Islet precursor cell (in vitro differentiated cells): ENCODE data around the gene FREY1.
A peak's percentile ranks its signal among the peaks of the same experiment; 100 is the strongest.
"Not testable (repeated sequence)": the region's sequence is repeated elsewhere in the genome, so short reads cannot be mapped to it uniquely, and the experiment has no call there.

ENCODE experiments used
- DNase-seq: peaks from one replicate; pipeline ENCODE4 v3.0.0-alpha.2; 2018

The FREY1 gene

DNA sequence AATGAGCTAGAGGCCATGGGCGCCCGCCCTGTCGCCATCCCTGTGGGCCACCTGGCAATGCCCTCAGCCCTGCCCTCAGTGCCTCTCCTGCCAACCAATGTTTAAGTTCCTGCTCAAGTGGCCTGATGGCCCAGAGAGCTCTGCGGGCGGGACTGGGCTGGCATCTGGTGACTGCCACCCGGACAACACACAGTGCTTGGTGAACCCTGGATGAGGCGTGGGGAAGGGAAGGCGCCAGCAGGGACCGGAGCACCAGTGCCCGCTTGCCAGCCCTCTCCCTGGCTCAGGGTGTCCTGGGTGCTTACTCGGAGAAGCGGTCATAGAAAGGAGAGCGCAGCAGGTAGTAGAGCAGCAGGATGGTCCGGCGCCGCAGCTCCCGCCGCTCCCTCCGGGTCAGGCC lies 6.4 kb upstream of the FREY1 start:
- no peak for DNase-seq

DNA sequence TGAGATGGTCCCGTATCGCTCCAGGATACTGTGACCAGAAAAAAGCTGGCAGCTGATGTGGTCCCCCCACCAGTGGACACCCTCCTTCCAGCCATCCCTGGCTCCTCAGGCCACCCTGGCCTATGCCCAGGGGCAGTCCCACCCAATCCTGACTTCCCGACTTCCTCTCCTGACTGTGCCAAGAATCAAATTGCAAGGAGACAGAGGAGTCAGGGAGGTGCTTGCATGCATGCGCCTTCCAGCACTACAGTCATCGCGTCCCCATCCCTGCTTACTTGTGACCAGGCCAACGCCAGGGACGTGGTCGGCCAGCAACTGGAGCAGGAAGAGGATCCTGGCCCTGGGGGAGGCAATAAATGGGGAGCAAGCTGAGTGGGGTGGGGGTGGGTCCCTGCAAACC lies 3.6 kb upstream of the FREY1 start:
- DNase-seq, result no peak

DNA sequence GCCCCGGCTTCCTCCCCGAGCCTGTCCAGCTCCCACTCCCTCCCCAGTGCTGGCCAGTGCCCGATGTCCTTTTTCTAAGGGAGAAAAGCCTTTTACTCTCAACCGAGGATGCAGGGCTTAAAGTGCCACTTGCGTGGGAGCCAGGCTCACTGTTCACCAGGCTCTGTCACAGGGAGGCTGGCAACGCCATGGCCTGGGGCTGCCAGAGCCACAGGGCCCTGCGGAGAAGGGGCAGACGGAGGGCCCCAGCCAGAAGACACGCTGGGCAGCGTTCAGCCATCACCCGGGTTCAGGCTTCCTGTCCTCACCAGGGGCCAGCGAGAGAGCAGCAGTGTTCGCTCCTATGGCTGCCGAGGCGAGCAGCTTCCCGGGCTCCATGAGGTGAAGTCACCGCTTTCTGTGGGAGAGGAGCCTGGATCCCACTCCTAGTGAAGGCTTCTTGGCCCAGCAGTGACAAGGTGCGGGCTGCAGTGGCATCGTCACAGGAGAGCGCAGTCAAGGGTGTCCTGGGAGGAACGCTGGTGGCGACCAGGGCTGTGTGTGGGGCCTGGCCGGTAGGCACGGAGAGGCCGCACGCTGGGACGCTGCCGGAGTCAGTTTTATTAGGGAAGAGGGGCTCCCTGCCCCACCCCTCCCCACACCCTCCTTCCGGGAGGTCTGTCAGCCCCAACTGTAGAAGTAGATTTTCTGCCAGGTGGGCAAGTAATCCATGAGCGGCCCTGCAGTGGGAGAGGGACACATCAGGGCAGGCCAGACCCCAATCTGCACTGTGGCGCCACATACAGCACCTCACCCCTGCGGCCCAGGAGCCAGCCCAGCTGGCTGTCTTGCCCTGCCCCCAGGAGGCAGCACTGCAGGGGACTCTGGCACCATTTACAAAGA lies 2.8 kb upstream of the FREY1 start:
- DNase-seq, result no peak

DNA sequence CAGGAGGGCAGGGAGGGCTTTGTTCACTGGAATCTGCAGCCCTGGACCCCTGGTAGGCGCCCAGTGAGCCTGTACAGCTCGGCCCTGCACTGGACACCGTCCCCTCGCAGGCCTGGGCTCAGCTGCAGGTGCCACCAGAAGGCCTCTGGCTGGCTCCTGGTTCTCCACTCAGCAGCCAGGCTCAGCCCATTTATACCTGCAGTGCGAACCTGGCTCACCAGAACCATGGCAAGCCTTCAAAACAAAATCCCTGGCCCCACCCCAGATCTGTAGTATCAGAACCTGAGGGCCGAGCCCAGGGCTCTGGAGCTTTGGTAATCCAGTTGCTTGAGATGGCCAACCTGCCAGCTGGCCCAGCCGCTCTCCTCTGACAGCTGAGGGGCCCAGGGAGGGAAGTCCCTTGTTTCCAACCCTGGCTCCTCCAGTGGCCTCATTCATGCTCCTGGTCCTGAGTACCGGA lies 870 bp upstream of the FREY1 start:
- no peak for DNase-seq

DNA sequence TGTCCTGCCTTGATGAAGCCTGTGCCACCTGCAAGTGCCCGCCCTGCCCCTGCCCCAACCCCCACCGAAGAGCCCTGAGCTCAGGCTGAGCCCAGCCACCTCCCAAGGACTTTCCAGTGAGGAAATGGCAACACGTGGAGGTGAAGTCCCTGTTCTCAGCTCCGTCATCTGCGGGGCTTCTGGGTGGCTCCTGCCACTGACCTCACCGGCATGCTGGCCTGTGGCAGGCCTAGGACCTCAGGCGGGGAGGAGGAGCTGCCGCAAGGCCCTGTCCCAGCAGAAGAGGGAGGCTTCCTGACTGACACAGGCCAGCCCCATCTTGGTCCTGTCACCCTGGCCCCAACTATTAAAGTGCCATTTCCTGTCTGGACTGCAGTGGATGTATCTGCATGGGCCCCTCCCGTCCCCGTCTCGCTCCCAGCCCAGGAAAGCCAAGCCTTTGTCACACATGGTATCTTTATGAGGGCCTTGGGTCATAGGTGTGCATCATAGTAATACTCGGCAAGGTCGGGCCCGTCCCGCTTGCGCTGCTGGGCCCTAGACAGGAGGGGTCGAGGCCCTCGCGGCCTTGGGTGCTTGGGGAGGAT lies 882 bp downstream of the FREY1 start:
- DNase-seq, result no peak

DNA sequence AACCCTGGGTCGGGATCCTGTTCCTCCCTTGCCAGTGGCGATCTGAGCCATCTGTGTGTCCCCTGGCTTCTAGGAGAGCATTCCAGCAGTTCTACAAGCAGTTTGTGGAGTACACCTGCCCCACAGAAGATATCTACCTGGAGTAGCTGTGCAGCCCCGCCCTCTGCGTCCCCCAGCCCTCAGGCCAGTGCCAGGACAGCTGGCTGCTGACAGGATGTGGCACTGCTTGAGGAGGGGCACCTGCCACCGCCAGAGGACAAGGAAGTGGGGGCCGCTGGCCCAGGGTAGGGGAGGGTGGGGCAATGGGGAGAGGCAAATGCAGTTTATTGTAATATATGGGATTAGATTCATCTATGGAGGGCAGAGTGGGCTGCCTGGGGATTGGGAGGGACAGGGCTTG lies 1.5 kb downstream of the FREY1 start:
- DNase-seq, result not testable (repeated sequence)

DNA sequence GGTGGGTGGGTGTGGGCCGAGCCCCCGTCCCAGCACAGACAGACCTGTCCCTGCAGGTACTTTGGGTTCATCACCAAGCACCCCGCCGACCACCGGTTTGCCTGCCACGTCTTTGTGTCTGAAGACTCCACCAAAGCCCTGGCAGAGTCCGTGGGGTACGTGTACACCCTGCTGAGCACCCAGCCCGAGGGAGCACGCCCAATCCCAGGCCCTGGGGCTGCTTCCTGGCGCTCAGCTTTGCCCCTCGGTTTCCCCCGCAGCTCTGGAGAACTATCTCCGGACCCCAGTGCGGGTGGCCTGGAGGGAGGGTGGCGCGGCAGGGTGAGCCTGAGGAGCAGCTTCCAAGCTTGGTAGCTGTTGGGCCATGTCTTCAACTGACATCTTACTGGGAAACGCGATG lies 2.0 kb downstream of the FREY1 start:
- DNase-seq, result no peak

DNA sequence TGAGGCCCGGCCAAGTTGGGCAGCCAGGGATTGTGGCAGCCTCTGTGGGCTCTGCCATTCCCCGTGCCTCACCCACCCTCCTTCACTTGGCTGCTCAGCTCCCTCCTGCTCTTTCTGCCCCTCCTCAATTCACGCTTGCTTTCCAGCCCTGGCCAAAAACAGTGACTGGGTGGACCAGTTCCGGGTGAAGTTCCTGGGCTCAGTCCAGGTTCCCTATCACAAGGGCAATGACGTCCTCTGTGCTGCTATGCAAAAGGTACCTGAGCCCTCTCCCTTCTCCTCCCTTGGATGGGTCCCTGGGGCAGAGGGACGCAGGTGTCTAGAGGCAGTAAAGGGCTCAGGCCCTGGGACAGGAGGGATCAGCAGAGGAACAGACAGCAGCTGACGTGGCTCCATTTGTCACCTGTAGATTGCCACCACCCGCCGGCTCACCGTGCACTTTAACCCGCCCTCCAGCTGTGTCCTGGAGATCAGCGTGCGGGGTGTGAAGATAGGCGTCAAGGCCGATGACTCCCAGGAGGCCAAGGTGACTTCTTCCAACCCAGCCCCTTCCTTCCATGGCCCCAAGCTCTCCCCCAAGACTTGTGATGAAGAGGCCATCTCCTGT lies 2.7 kb downstream of the FREY1 start:
- DNase-seq, result no peak

DNA sequence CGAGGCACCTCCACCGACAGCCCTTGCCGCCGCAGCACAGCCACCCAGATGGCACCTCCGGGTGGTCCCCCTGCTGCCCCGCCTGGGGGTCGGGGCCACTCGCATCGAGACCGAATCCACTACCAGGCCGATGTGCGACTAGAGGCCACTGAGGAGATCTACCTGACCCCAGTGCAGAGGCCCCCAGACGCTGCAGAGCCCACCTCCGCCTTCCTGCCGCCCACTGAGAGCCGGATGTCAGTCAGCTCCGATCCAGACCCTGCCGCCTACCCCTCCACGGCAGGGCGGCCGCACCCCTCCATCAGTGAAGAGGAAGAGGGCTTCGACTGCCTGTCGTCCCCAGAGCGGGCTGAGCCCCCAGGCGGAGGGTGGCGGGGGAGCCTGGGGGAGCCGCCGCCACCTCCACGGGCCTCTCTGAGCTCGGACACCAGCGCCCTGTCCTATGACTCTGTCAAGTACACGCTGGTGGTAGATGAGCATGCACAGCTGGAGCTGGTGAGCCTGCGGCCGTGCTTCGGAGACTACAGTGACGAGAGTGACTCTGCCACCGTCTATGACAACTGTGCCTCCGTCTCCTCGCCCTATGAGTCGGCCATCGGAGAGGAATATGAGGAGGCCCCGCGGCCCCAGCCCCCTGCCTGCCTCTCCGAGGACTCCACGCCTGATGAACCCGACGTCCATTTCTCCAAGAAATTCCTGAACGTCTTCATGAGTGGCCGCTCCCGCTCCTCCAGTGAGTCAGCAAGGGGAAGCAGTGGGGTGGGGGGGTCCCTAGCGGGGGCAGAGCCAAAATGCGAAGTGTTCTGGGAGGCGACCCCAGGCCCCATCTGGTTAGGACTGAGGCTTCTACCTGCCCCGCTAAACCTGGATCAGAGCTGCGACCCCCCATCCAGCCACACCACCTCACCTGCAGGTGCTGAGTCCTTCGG lies 4.4 kb downstream of the FREY1 start:
- no peak for DNase-seq

DNA sequence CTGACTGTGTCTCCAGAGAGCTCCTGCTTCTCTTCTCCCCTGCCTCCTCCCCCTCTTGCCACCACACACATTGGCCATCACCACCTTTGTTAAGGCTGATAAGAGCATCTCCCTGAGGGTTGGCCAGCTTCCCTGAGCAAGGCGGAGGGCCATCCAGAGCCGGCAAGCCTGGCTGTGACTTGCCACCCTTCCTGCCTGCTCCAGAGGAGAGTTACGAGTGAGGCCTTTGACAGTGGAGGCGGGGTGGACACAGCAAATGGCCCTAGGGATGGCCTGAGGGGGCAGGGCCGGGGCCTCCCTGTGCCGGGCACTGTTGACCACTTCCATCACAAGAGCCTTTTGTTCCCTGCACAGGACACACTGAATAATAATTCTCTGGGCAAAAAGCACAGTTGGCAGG lies 5.4 kb downstream of the FREY1 start:
- DNase-seq, result no peak

DNA sequence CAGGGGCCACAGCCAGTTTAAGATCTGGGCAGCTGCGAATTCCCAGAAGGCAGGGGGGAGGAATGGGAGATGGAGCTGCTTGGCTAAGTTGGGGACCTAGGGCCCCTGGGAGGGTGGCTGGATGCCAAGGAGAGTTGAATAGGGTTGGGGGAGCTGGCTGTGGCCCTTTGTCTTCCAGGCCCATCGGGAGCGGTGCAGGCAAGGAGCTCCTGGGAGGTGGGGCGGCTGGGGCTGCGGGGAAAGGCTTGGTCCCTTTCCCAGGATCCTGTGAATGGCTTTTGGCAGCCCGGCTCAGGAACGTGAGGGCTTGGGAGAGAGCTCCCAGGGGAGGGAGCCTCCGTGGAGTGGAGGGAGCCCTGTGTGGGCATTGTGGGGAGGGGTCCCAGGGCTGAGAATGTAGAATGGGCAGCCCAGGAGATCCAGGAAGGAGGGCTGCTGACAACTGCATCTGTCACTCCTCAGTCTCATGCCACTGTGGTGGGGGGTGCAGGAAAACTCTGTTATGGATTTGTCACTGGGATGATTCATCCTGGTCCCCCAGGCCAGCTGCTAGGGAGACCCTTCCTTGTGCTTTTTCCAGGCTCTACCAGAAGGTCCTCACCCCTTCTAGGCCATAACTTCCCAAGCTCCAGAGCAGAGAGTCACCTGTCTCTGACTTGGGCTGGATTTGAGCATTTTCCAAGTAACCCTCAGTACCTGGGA lies 6.0 kb downstream of the FREY1 start:
- DNase-seq, result no peak

DNA sequence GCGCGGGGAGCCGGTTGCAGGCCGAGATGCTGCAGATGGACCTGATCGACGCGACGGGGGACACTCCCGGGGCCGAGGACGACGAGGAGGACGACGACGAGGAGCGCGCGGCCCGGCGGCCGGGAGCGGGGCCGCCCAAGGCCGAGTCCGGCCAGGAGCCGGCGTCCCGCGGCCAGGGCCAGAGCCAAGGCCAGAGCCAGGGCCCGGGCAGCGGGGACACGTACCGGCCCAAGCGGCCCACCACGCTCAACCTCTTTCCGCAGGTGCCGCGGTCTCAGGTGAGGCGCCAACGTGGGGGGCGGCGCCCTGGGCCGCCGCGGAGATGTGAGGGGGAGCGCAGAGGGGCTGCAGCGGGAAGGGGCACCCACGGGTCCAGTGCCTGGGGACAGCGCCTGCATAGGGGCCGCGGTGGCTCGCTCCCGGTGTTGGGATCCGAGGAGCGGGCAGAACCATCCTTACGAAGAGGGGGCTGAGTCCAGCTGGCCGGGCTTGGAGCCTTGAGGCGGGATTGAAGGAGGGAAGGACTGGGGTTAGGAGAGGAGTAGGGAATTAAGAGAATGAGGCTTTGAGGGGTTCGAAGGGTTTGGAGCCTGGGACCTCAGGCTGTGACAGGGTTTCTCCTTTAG lies 6.8 kb downstream of the FREY1 start:
- not testable (repeated sequence) for DNase-seq

DNA sequence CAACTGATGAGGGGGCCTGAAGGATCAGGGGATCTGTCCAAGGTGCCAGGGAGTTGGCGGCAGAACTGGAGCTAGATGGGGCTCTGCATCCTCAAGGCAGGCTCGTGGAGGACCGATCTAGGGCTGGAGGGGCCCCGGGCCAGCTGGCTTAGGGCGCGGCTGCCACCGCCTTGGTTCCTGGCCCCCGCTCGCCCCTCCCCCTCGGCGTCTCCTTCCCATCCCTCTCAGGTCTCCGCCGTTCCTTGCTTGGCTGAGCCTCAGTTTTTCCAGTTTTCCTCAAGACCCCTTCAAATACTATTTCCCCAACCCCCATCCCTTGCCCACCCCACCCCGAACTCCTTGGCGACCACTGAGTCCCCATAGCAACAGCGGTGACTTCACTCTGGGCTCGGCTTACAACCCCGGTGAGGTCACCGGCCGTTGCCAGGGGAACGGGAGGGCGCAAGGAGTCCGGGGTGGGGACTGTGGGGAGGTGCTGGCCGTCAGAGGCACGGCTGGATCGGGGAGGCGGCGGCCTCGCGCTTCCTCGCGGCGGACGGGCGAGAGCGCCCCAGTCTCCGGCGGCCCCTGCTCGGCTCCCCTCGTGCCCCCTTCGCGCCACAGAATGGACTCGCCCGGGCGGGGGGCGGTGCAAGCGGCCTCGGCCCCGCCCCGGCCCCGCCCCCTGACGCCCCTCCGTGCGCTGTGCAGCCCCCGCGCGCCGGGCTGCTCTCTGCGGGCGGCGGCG lies 7.5 kb downstream of the FREY1 start:
- DNase-seq, result peak; percentile 94

DNA sequence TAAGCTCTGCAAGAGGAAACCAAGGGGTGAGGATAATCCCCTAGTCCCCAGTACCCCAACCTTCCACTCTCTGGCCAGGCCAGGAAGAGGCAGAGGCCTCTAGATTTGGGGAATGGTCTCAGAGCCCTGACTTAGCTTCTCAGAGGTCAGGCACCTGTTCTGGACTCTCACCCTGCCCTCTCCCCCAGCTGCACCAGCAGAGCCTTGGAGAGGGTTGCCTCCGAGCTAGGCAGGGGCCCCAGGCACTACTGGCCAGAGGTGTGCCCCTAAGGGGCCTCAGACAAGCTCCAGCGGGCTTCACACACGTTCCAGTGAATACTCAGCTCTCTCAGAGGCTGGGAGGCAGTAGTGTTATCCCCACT lies 8.0 kb downstream of the FREY1 start:
- DNase-seq, result no peak

DNA sequence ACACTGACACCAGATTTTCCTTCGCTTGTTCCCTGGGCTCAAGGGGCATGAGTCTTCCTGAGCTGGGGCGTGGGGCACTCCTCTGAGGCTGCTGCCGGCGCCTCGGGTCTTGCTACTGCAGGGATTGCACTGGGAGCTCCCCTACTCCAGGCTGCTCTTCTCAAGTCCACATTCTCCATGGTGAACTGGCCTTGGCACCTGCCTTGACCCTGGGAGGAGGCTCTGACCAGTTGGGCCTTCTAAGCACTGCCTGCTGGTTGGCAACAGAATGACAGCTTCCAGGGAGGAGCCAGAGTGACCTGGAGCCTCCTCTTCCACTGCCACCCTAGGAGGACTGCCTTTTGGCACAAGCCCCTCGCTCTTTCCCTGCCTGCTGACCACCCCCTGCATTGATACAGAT lies 9.5 kb downstream of the FREY1 start:
- DNase-seq, result no peak

DNA sequence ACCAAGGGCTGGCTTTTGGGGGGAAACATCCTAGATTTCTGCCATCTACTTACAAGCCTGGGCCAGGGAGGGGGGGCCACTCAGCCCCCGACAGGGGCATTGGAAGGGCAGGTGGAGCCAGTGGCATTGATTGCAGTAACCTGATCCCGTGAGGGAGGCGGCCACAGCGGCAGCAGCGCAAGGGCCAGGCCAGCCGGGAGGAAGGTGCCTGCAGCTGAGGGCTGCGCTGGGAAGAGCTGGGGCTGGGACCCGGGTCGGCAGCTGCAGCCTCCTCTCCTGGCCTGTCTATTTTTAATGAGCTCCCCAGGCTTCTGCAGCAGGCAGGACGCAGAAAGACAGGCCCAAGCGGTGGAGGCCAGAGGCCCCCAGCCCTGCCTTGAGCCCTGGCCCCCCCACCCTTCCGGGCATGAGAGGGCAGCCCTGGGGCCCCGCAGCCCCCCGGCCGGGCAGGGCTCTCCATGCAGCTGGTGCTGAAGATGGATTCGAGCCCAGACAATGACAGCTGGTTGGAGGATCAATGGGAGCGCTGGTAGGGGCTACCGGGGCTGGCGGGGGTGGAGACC lies 10.6 kb downstream of the FREY1 start:
- peak; percentile 77 for DNase-seq

DNA sequence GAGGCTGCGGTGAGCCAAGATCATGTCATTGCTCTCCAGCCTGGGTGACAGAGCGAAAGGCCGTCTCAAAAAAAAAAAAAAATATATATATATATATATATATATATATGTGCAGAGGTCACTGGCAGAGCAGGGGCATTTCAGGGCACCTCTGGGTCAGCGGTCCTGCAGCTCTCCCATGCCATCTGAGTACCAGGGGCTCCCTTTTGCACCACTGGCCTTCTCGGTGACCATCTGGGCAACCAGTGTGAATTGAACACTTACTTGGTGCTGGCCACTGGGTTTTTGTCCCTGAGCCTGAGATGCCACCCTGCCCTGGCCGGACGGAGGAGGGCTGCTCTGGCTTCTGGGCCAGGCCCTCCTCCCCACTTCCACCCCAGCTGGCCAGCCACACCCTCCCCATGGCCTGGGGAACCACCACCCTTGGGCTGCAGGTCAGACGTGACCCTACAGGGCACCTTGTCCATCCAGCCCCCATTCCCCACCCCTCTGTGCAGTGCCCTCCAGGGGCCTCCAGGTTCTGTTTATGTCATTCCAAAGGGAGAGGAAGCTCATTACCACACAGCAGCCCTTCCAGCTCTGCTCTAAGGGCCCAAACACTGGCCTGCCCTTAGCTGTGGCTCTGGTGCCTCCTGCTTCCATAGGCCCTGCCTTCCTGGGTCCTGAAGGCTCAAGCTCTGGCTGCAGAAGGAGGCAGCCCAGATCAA lies 11.4 kb downstream of the FREY1 start:
- DNase-seq, result no peak

DNA sequence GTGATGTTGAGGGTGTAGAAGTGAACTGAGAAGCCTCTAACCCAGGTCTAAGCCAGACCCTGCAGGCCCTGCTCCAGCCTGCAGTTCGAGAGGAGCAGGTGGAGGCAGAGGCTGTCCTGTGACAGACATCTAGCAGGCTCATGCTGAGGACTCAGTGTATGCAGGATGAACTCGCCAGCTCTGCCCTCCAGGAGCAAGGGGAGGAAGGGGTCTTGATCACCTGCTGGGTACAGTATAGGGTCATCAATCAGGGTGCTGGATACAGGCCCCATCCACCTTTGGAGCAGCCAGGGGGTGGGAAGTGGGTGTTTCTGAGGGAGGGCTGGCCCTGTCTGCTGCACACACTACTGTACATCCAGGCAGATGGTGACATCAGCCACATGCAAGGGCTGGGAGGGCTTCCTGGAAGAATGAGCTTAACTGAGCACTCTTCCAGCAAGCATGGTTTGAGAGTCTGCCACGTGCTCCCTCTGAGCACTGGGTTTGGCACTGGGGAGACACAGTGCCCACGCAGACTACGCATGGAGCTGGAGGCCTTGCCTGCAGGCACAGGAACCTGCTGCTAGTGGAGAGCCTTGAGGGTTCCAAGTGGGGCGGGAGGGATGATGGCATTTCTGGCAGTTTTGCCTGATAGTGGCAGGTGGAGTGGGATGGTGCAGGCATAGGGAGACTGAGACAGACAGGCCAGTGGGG lies 12.4 kb downstream of the FREY1 start:
- DNase-seq, result no peak

DNA sequence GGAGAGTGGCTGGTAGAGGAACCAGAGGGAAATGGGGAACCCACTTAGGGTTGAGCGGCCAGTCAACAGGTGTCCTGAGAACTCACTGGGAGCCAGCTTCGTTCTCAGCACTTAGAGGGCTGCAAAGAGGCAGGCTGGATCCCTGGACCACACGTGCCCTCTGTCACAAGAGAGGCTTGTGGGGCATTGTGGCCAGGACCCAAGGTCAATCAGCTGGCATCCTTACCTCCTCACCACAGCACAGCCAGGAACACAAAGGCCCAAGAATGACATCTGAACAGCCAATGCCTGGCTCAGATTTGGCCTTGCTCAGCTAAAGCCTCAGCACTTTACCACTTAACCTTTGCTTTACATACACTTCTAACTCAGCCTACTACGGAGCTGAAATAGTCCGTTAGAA lies 14.2 kb downstream of the FREY1 start:
- DNase-seq, result no peak
